Tibial nerve (tissue), 4 donors: ENCODE data around the gene ARHGAP27. TPM values are rescaled to one million over a fixed set of nuclear protein-coding genes. Genes with fewer than 3 reads are reported as not detected.

Experiments
- DNase-seq, 2 donors: peaks; one replicate each; pipeline ENCODE4 v3.0.0-alpha.2; 2019; ENCODE audit warnings: low spot score in 2 of 2
- H3K27ac ChIP-seq, 4 donors: fragments of 200-600 bp; sonication (generic) in 3 of 4; one replicate each; pipeline ENCODE4 v1.5.1; 2017 to 2019; ENCODE audit warnings: mild to moderate bottlenecking in 1 of 4
- H3K27me3 ChIP-seq, 2 donors: fragments of 200-600 bp; sonication (generic) in 1 of 2; one replicate each; pipeline versions ENCODE4 v1.5.1 to v1.6.0; 2017 to 2019
- H3K36me3 ChIP-seq, 3 donors: fragments of 200-600 bp; sonication (generic); one replicate each; pipeline ENCODE4 v1.5.1; 2018 to 2019
- H3K4me1 ChIP-seq, 4 donors: fragments of 200-600 bp; sonication (generic) in 3 of 4; one replicate each; pipeline ENCODE4 v1.5.1; 2017 to 2019
- H3K4me3 ChIP-seq, 4 donors: fragments of 200-600 bp; sonication (generic) in 3 of 4; one replicate each; pipeline ENCODE4 v1.5.1; 2017 to 2019; ENCODE audit warnings: mild to moderate bottlenecking in 1 of 4, moderate library complexity in 1 of 4
- H3K9me3 ChIP-seq, 4 donors: fragments of 200-600 bp; sonication (generic) in 3 of 4; one replicate each; pipeline ENCODE4 v1.5.1; 2017 to 2019
- EP300 ChIP-seq, 2 donors: sonication (generic); formaldehyde crosslinking; IDR thresholded peaks; one replicate each; pipeline ENCODE4 v1.6.1; 2017; ENCODE audit warnings: antibody characterized with exemption in 2 of 2, mild to moderate bottlenecking in 1 of 2
- POLR2A ChIP-seq, 2 donors: fragments of 450-650 bp; IDR thresholded peaks; one replicate each; pipeline ENCODE4 v1.6.1; 2017; ENCODE audit warnings: antibody characterized with exemption in 2 of 2, mild to moderate bottlenecking in 2 of 2, moderate library complexity in 2 of 2
- WGBS, 2 donors: methylation state at CpG; one replicate each; pipeline ENCODE4 v1.1.5; 2018; 5-methylcytosine and 5-hydroxymethylcytosine counted together
- total RNA-seq, 4 donors: library from RNA; depleted of rRNA; stranded (reverse); fragments of >200 nt; gene quantifications; one replicate each; pipeline ENCODE4 v1.1.0, GENCODE V29; 2016
- TF ChIP-seq, protein P1 (sequence below), 5 experiments: fragments of 200-600 bp in 3 of 5; fragments of 450-650 bp in 2 of 5; sonication (generic) in 3 of 5; IDR thresholded peaks; one replicate each; pipeline ENCODE4 v1.5.1; 2016 to 2019; ENCODE audit warnings: antibody characterized with exemption in 5 of 5, mild to moderate bottlenecking in 3 of 5, moderate library complexity in 2 of 5

ARHGAP27 gene
- total RNA-seq, 4 donors from 2014 or later: 18.4 to 36.3 (median 22.5) TPM

- no peak overlapping the region for H3K27ac ChIP-seq
- TF ChIP-seq EP300 (IDR thresholded peaks at IDR 0.05) (no peak), POLR2A (IDR thresholded peaks at IDR 0.05) (no peak)
- TF ChIP-seq, protein P1, sequence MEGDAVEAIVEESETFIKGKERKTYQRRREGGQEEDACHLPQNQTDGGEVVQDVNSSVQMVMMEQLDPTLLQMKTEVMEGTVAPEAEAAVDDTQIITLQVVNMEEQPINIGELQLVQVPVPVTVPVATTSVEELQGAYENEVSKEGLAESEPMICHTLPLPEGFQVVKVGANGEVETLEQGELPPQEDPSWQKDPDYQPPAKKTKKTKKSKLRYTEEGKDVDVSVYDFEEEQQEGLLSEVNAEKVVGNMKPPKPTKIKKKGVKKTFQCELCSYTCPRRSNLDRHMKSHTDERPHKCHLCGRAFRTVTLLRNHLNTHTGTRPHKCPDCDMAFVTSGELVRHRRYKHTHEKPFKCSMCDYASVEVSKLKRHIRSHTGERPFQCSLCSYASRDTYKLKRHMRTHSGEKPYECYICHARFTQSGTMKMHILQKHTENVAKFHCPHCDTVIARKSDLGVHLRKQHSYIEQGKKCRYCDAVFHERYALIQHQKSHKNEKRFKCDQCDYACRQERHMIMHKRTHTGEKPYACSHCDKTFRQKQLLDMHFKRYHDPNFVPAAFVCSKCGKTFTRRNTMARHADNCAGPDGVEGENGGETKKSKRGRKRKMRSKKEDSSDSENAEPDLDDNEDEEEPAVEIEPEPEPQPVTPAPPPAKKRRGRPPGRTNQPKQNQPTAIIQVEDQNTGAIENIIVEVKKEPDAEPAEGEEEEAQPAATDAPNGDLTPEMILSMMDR (IDR thresholded peaks at IDR 0.05): no peak
Observed at GRCh38 chr17:45438931-45439610, 6.4 kb upstream of the ARHGAP27 start.

GRCh38 chr17:45437465-45438283 lies 5.0 kb upstream of the ARHGAP27 start:
- Histone ChIP-seq H3K27ac (no peak overlapping the region), H3K27me3 (peaks cover 0 to 11% of the 10 kb centered on the region in 2 donors), H3K36me3 (peaks cover 0 to 90% (median 6%) of the 10 kb centered on the region in 3 donors), H3K4me1 (peaks cover 0 to 13% (median 4%) of the 10 kb centered on the region in 4 donors), H3K4me3 (no peak overlapping the region), H3K9me3 (no peaks in the 10 kb centered on the region)
- TF ChIP-seq, protein P1 (IDR thresholded peaks at IDR 0.05): no peak
- no peak for TF ChIP-seq POLR2A (IDR thresholded peaks at IDR 0.05)
- TF ChIP-seq EP300 (IDR thresholded peaks at IDR 0.05): no peak
- WGBS, 2 donors: 83 to 86% methylated on average over 27 to 29 of the region's 30 CpGs
- no peak for DNase-seq

More at GRCh38 chr17:45438931-45439610, 6.4 kb upstream of the ARHGAP27 start:
- Histone ChIP-seq H3K36me3 (peaks cover 0 to 93% (median 6%) of the 10 kb centered on the region in 3 donors), H3K4me1 (peaks cover 0 to 5% (median 0%) of the 10 kb centered on the region in 4 donors), H3K27me3 (no peaks in the 10 kb centered on the region), H3K9me3 (no peaks in the 10 kb centered on the region), H3K4me3 (no peak overlapping the region)
- no peak for DNase-seq
- 81 to 84% methylated on average over 9 to 11 of the region's 11 CpGs for WGBS, 2 donors

- peaks cover 0 to 21% (median 12%) of the 10 kb centered on the region in 4 donors for H3K4me1 ChIP-seq
- TF ChIP-seq EP300 (IDR thresholded peaks at IDR 0.05): no peak
- TF ChIP-seq POLR2A (IDR thresholded peaks at IDR 0.05): no peak
- TF ChIP-seq, protein P1 (IDR thresholded peaks at IDR 0.05): no peak
- H3K27ac ChIP-seq: no peak overlapping the region
- H3K4me3 ChIP-seq: no peak overlapping the region
- peaks cover 0 to 81% (median 6%) of the 10 kb centered on the region in 3 donors for H3K36me3 ChIP-seq
- WGBS, 2 donors: 88 to 94% methylated on average over 21 to 22 of the region's 23 CpGs
- H3K9me3 ChIP-seq: no peaks in the 10 kb centered on the region
- peaks cover 0 to 18% of the 10 kb centered on the region in 2 donors for H3K27me3 ChIP-seq
- no peak for DNase-seq
Observed at GRCh38 chr17:45436625-45437464, 4.2 kb upstream of the ARHGAP27 start.

DNA sequence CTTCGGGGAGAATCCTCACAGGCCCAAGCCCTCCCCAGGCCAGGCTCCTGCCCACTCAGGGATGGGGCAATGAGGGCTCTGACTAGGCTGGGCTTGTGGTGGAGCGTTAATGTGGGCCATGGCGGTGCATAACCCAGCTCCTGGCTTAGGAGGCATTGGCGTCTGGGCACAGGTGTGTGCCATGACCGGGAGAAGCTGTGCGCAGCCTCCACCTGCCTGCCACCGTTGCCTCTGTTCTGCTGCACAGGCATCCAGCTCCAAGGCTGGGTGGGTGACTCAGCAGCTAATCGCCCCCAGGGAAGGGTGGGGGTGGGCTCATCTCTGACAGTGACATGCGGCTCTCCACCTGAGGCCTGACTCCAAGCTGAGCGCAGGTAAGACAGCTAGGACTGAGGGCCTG lies 3.5 kb upstream of the ARHGAP27 start:
- DNase-seq: no peak
- Histone ChIP-seq H3K9me3 (no peaks in the 10 kb centered on the region), H3K27ac (no peak overlapping the region), H3K4me3 (no peak overlapping the region), H3K27me3 (peaks cover 0 to 25% of the 10 kb centered on the region in 2 donors), H3K36me3 (peaks cover 0 to 74% (median 6%) of the 10 kb centered on the region in 3 donors), H3K4me1 (peaks cover 0 to 28% (median 18%) of the 10 kb centered on the region in 4 donors)
- 89 to 92% methylated on average over 8 to 9 of the region's 10 CpGs for WGBS, 2 donors
- TF ChIP-seq, protein P1 (IDR thresholded peaks at IDR 0.05): no peak
- TF ChIP-seq POLR2A (IDR thresholded peaks at IDR 0.05) (no peak), EP300 (IDR thresholded peaks at IDR 0.05) (no peak)
